ENCODE results near the gene STK10.

STK10 gene

DNA sequence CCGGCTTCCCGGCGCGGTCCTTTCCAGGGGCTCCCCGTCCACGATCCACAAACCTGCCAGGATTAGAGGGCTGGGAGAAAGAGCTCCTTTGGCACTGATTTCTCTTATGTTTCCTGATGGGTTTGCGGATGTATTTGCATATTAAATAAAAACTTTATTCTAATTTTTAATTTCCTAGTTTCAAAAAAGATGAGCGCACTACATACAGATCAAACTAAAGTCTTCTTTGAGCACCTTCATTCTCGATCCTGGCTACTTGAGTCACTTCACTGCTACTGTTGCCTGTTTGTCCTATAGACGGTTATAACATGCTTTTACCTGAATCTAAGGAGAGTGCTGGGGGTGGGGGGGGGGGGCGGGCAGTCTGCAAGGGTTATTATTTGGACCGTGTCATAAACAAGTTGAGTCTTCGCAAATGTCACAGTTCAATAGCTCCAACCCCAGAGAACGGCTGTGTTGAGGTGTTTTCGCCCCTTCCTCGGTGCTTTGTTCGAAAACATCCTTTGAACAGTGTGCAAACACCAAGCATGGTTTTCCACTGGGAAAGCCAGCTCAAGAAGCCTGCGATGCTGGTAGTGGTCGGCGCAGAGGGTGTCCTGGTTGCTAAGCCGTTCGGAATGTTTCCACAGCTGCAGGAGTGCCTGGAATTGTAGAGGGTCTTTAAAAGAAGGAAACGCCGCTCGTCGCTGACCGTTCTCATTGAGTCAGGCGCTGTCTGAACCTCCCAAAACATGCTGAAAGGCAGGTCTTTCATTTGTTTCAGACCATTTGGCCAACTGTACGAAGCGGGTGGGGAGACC is 1.1 kb upstream of the STK10 start:
- no peak for FAIRE-seq

DNA sequence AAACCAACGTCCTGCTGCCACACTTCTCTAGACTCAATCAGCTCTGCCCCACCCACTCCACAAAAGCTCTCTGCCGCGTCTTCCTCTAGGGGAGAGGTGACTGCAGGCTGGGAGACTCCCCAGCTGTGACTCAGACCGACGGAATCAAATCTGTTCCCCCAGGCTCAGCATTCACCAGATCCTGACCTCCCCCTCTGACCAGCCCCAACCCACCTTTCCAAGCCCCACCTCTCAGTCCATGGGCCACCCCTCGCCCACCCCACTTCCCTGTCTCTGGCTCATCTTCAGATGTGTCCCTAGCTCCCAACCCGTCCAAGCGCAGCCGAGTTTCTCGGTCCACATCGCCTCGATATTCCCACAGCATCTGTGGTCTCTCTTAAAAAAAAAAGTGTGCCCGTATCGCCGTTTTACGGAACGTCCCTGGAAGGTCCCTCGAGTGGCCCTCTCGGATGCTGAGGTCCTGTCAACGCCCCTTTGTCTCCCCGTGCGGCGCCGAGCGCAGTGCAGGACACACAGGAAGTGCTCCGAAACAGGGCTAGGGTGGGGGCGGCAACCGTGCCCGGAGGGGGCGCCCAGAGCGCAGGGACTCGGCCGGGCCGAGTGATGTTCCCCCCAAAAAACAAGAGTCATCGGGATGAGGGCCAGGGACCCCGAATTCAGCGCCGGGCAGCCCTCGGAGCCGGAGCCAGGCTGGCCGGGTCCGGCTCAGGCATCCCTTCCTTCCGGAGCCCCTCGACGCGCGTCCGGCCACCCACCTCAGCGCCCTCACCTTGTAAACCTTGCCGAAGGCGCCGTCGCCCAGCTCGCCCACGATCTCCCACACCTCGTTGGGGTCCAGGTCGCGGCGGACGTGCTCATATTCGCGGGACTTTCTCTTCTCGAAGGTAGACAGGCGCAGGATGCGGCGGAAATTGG is 649 bp downstream of the STK10 start:
- FAIRE-seq: no peak

DNA sequence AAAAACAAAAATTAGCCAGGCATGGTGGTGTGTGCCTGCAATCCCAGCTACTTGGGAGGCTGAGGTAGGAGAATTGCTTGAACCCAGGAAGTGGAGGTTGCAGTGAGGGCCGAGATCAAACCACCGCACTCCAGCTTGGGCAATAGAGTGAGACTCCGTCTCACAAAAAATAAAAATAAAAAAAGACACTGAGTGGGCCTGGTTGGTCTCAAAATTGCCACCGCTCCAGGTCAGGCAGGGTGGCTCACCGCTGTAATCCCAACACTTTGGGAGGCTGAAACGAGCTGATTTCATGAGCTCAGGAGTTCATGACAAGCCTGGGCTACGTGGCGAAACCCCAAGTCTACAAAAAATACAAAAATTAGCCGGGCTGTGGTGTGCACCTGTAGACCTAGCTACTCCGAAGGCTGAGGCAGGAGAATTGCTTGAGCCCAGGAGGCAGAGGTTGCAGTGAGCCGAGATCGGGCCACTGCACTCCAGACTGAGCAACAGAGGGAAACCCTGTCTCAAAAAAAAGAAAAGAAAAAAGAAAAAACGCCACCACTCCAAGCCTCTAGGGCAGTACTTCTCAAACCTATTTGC is 1.8 kb downstream of the STK10 start:
- no peak for FAIRE-seq

DNA sequence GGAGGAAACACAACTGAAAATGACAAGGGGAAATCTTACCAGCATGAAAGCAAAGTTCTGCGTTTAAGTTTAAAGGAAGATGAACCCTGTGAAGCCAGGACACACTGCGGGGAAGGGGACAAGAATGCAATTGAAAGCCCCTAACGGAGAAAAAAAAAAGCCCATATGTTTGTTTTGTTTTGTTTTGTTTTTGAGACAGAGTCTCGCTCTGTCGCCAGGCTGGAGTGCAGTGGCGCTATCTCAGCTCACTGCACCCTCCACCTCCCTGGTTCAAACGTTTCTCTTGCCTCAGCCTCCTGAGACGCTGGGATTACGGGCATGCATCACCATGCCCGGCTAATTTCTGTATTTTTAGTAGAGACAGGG is 2.9 kb downstream of the STK10 start:
- FAIRE-seq: no peak

DNA sequence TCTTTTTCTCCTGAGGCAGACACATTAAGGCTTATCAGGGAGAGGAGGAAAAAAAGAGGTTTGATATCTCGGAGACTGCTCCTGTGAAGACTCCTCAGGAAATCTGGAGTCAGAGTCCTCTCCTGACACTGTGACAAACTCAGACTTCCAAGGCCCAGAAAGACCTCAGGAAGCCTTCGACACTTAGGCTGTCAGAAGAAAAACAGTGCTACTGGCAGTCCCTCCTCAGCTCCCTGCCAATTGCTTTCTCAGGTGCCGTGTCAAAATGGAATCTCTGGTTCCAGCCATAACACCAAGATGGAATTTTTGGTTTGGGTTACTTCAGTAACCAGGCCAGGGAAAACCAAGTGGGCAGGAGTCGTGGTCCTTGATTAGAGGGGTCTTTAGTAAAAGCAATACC is 4.1 kb downstream of the STK10 start:
- no peak for FAIRE-seq

DNA sequence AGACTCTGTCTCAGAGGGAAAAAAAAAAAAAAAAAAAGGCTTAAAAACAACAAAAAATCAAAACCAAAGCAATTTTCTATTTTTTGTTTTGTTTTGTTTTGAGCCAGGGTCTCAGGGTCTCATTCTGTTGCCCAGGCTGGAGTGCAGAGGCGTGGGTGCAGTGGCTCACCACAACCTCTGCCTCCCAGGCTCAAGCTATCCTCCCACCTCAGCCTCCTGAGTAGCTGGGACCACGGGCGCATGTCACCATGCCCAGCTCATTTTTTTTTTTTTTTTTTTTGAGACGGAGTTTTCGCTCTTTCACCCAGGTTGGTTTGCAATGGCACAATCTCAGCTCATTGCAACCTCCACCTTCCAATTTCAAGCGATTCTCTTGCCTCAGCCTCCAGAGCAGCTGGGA is 5.7 kb downstream of the STK10 start:
- FAIRE-seq: no peak

DNA sequence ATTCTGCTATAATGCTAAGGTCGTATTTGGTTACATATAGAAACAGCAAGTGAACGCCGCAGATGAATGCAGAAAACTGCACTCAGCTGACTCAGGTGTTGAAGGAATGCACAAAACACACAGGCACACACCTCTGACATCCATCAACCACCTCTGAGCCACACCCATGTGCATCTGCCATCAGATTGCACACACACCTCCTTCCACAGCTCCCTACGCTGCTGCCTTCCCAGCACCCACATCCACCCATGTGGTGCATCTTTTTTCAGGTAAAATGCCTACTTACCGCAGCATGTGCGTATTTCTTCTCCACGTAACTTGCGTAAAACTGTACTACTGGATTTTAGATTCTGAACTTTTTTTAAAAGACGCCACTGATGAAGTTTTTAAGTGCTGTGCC is 7.1 kb downstream of the STK10 start:
- no peak for FAIRE-seq

DNA sequence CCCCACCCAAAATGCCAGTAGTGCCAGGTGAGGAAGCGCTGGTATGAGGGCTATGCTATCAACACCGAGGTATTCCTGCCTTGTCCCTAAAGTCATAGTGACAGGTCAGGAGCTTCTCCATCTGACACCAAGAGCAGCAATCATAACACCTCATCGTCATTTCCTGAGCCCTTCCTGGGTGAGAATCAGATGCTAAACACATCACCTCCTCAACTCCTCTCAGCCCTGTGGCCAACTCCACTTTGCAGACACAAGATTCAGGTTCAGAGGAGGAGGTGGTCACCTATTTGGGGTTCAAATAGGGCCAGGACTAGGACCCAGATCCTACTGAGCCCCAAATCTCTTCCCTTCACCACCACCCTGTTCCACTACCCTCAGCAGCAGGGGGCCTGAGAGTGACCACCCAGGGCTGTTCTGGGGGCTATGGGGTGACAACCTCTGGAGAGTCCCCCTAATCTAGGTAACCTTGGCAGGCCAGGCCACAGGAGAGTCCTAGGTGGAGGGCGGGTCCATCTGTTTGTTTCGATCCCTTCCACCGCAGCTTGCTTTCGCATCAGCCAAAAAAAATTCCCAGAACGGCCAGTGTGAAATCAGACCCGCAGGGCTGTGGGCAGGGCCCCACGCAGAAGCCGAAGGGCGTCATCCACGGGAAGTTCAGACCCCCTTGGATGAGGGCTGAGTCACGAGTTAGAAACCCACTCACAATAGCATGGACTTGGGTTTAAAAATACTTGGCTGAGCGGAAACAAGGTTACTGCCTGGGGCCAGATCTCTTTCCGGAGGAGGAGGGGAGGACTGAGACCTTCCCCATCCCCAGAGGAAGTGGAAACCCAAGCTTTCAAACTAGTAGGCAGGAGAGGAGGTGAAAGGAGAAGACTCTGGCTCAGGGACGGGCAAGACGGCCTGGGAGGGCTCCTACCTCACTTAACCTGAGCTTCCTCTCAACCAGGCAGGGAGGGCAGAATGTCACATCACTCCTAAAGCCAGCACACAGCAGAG is 8.7 kb downstream of the STK10 start:
- no peak for FAIRE-seq

DNA sequence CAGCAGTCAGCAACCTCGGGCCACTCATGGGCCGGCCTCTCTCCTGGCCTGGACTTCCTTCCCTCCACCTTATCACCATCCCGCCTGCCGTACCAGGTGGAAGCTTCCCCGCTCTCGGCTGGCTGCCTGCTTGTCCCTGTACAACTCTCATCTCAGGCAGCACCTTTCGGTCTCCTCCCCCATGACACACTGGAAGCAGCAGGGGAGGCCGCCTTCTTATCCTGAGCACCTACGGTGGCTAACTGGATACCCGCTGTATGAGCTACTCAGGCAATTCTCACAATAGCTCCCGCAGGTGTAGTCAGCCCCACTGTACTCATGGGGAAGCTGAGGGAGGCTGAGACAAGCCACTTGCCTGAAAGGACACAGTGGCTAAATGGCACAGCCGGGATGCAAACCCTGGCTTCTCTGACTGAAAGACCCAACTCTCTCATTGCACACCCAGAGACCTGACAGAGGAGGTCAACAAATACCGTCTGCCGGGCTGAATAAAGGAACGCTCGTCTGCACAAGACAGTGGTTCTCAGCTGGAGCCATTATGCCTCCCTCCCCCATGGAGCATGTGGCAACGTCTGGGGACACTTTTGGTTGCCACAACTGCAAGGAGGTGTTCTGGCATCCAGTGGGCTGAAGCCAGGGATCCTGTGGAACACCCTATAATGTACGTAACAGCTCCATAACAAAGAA is 9.6 kb downstream of the STK10 start:
- FAIRE-seq: no peak

DNA sequence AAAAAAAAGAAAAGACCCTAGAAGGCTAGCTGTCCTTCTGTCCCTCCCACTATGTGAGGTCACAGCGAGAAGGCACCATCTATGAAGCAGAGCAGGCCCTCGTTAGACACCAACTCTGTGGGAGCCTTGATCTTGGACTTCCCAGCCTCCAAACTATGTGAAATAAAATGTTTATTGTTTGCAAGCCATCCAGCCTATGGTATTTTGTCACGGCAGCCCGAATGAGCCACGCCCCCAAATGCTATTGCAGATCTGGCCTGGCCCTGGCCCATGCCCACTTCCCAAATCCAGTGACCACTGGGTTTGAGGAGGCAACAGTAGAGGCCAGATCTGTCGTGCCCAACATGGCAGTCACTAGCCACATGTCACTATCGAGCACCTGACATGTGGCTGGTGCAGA is 10.8 kb downstream of the STK10 start:
- FAIRE-seq: no peak

DNA sequence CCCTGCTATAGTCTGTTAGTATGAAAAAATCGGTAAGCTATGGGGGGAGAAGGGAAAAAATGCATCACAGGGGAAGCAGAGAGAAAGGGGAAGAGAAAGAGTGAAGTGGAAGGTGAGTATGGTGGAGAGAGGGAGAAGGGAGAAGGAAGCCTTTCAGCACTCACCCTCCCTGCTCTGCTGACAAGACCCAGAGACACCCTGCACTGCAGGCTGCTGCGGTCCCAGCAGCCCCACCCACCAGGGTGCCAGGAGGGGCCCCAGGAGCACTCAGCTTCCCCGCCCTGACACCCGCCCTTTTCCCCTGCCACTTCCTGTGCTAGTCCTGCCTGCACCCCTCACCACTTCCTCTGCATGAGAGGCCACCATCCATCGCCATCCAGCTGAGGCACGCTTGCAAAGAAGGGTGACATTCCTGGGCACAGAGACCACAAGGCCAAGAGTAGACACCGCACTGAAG is 12.7 kb downstream of the STK10 start:
- FAIRE-seq: no peak

DNA sequence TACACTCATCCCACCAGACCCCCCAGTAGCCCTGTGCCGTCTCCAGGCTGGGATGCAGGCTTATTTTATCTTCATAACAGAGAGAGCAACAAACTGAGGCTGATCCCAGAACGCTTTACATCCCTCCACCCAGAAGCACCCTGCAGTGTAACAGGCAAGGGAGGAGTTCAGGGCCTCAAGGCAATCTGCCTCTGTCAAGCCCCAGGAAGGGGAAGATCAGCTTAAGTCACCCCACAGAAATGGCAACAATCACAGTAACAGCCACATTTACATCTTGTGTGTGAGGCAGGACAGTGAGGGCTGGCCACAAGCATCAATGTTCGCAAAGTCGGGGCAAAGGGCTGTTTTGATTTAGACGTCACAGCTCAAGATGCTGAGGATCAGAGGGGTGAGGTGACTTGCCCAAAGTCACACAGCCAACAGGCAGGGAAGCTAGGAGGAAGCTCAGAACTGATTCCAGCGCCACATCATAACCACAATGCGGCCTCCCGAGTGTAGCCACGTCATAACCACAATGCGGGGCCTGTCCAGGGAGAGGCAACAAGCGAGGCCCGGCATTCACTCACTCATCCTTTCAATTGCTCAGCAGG is 14.4 kb downstream of the STK10 start:
- no peak for FAIRE-seq

DNA sequence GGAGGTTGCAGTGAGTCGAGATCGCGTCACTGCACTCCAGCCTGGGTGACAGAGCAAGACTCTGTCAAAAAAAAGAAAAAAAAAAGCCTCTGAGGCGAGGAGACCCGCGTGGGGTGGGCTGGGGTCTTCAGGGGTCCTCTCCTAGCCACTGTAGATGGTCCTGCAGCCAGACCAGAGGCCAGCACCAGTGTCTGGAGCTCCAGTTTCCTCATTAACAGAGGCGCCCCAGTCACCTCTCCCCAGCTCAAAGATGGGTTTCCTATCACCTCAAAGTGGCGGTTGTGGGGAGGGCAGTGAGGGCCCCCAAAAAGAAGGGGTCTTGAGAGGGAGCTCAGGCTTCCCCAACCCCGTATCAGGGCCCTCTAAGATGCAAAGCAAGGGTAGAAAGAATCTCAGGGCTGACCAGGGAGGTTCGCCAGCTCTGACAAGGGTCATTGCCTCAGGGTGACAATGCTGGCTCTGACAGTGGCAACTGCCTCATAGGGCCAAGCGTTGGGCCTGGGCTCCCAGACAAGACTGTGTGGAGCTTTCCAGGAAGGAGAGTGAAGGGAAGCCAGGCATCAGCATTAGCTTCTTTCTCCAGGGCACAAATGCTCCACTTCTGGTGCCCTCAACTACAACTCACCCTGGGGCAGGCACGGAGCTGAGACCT is 15.0 kb downstream of the STK10 start:
- no peak for FAIRE-seq

DNA sequence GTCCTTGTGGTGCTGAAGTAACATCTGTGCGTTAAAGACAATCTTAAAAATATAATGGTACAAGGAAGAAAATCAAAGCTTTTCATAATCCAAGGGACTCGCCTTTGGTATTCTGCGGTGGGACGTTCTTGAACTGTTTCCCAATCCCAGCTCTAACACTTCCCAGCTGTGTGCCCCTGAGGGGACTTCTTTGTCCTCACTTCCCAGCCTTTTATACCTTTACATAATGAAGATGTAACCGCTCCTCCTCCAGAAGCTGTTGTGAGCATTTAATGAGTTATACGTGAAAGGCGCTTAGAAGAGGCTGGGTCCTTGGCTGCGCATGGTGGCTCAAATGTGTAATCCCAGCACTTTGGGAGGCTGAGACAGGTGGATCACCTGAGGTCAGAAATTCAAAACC is 16.9 kb downstream of the STK10 start:
- FAIRE-seq: no peak

DNA sequence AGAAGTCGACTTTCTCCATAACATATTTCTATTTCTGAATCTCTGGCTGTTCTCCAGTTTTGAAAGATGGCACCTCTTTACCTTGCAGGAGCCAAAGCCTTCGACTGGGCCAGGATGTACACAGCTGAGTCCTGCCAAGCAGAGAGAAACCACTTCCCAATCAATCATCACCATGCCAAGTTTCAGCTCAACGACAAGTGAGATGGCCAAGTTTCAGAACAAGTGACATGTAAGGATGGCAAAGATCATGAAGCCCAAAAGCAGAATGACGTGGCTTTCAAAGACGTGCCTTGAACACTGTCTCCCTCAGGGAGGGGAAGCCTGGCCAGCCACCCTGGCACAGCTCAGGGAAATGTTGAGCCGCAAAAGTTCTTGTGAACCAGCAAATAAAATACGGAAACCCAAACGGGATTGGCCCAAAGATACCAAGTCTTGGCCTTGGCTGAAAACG is 17.7 kb downstream of the STK10 start:
- no peak for FAIRE-seq

DNA sequence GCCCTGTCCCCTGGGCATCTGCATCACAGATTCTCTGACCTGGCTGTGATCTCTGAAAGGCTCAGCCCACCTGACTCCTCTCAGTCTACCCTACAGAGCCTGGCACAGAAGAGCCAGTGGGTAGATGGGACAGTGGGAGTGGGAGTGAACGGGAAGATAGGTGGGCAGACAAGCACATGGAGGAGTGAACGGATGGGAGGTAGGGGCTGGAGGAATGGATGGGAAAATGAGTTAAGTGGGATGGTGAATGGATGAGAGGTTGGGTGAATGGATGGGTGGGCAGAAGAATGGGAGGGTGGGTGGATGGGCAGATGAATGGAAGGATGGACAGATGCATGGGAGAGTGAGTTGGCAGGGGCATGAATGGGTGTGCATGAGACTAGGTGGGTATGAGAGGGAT is 18.8 kb downstream of the STK10 start:
- no peak for FAIRE-seq

DNA sequence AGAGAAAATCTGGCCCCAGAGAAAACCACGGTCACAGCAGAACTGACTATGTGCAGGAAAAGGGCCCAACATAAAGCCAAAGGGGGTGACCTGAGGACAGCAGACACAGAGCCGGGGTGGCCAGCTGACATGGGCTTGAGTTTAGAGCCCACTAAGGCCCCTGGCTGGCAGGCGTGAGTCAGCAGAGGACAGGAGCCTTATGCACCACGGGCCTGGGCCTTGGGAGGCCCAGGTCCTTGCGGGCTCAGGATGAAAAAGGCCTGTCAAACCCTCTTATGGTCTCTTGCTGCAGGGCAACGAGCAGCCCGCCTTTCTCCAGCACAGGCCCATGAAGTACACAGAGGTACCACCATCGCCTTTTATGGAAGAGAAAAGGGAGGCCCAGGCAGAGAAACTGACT is 19.7 kb downstream of the STK10 start:
- FAIRE-seq: no peak

DNA sequence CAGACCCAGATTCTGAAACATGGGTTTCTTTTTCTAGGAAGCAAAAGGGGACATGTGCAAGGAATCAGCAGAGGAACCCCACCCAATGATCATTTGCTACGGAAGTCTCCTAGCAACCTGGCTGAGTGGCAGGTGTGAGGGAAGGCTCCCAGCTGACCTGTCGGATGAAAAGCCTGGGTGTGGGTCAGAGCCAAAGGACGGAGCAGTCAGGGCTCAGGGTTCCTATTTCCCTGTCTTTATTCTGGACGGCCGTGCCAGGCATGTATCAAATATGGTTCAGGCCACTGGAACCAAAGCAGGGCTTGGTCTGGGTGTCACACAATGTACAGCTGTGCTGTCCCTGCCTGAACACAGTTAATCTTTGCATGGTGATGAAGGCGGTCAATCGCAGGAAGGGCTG is 20.1 kb downstream of the STK10 start:
- FAIRE-seq: no peak

DNA sequence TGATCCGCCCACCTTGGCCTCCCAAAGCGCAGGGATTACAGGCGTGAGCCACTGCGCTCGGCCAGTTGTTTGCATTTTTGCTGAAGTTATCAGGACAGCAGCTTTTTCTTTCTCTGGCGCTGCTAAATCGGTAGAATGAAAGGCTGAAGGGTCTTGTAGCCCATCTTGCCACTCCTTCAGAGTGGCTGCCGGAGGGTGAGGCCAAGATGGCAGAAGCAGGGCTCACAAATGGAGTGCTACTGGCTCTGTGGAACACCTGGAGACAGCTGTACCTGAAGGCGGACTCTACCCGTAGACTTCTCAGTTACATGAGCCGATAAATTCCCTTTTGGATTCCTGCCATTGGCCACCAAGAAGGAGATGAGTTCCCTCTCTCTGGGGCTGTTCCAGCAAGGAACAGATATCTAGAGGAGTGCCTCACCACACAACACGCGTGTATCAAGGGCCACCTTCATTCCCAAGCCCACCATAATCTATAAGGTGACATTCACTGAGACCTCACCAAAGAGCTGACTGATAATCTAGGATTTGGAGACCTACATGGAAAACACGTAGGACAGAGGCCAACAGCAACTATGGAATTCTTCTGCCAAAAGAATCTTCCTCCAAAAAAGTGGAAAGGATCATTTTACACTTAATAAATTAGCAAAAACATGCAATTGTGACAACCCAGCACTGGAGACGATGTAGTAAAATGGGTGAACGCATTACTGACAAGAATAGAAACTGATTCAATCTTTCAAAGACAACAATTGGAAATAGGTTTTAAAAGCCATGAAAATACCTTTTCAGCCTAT is 21.8 kb downstream of the STK10 start:
- no peak for FAIRE-seq

DNA sequence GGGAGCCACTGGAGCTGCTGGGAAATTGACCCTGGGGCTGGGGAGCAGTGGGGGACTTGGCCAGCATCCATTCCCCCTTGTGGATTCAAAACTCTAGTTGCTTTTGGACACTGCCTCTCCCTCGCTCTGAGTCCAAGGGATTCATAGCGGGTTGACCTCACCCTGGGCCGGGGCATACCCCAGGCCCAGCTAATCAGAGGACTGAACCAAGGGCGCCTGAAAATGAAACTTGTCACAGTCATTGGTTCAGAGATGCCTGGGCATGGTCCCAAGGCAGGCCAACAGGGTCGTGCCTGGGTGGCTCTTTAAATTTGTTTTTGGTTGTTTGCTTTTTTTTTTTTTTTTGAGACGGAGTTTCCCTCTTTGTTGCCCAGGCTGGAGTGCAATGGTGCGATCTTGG is 22.6 kb downstream of the STK10 start:
- FAIRE-seq: no peak

All from G401.6 (cell line).